HG03280 (cell line): ENCODE measurements around the gene BEND6.
"Not testable (repeated sequence)": the region's sequence is repeated elsewhere in the genome, so short reads cannot be mapped to it uniquely, and the experiment has no call there.

Source experiments
- ATAC-seq: cut with Tn5 transposase; IDR thresholded peaks from one replicate; pipeline ENCODE4 v1.9.1; 2021; ENCODE audit warnings: mild to moderate bottlenecking, moderate library complexity; ENCODE audit not compliant: unreplicated experiment

The BEND6 gene

GRCh38 chr6:57026001-57026400 is 71.1 kb downstream of the BEND6 start:
- ATAC-seq = no peak

- ATAC-seq = no peak
Observed at GRCh38 chr6:57027301-57027700, 72.4 kb downstream of the BEND6 start.

DNA sequence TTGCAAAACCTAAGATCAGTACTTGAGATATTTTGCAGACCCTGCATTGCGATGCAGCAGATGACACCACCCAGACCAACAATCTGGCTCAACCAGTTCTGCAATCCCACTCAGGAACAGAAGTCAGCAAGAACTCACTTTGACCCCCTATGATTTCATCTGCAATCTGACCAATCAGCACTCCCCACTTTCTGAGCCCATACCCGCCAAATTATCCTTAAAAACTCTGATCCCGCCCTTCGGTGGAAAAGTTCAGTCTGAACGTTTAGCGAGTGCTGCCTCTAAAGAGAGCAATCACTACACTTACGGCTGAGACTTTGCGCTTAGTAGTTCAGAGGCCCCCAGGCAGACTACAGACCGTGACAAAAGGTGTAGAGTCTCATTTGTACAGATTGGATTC is 74.3 kb downstream of the BEND6 start:
- no peak for ATAC-seq

DNA sequence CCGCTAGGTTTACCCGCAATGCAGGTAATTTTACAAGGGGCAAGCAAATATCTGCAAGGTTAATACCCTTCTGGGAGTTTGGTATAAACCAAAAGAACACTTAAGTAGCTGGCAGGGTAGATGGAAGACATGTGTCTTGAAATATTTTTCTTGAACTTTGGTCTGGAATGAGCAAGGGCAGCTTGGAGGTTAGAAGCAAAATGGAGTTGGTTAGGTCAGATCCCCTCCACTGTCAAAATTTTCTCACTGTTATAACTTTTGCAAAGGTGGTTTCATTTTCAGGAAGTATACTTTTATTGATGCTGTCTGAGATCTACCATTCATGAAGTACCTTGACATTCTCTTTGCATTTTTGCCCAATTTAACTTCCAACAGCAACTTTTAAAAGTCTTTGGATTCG is 78.3 kb downstream of the BEND6 start:
- ATAC-seq = no peak

GRCh38 chr6:57035549-57035948 is 80.6 kb downstream of the BEND6 start:
- ATAC-seq = no peak

GRCh38 chr6:57038906-57039305 is 84.0 kb downstream of the BEND6 start:
- no peak for ATAC-seq

- ATAC-seq = no peak
Observed at GRCh38 chr6:57040011-57040410, 85.1 kb downstream of the BEND6 start.

GRCh38 chr6:57044061-57044460 is 89.2 kb downstream of the BEND6 start:
- ATAC-seq = not testable (repeated sequence)

DNA sequence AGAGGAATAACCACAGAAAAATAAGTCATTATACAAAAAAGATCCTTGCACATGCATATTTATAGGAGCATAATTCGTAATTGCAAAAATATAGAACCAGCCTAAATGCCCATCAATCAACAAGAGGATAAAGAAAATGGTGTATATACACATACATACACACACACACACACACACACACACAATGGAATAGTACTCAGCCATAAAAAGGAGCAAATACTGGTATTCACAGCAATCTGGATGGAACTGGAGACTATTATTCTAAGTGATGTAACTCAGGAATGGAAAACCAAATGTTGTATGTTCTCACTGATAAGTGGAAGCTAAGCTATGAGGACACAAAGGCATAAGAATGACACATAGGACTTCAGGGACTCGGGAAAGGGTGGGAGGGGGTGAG is 89.7 kb downstream of the BEND6 start:
- no peak for ATAC-seq

DNA sequence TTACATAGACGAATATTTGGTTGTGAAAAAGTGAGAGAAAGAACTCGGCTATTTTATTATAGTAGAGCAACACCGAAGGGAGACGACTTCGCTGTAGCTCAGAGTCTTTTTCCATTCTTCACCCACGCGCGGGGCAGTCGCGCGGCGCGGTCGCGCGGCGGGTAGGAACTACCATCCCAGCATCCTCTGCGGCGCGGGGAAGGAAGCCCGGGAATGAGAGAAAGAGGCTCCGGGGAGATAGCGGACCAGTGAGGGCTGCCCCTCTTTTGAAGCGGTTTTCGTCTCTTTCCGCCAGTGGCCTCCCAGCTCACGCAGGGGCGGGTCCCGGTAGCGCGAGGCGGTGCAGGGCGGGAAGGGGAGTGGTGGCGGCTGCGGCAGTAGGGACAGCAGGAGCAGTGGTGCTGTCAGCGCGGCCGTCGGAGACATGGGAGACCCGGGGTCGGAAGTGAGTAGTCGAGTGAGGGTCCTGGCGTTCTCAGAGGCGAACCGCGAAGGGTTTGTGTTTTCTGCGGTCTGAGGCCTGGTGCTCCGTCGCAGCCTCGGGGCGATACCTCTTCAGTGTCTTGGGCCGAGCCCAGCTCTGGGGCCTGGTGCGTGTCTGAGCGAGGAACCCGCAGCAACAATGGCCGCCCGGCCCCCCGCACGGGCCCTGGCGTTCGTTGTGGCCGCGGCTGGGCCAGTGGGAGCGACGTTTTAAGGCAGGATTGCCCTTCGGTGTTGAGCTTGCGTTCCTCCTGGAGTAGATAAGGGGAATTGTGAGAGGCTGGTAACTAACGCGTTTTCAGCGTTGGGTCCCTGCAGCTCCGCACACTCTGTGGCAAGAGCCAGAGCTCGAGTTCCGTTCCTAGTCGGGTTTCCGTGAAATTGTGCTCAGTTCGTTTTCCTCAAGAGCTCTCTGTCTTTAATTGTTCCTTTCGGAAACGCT is 91.7 kb downstream of the BEND6 start, which contains the start of gene KIAA1586:
Gene KIAA1586, plus strand, starts transcription at position 362 of the 925 bp plus-strand sequence. Its CDS starts 63 bp downstream, at position 425.
- ATAC-seq = peak; percentile 92

GRCh38 chr6:57047257-57047585 is 92.3 kb downstream of the BEND6 start:
- ATAC-seq = peak; percentile 12

- not testable (repeated sequence) for ATAC-seq
Observed at GRCh38 chr6:57047859-57048258, 93.0 kb downstream of the BEND6 start.

- no peak for ATAC-seq
Observed at GRCh38 chr6:57048577-57048976, 93.7 kb downstream of the BEND6 start.

DNA sequence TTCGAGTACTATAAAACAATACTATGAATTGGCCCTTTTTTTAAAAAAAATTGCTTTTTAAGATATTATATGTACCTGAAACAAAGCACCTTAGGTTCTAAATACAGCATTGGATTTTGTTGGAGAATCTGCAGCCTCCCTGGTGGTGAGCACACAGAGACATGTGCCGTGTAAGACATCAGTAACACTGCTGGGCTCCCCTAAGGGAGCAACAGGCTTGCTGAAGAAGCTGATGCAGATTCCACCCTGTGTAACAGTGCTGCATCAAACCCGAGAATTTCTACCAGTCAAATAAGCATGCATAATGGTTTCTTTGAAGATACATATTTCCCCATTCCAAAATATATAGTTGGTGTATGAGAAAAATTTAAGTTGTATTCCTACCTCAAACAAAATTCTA is 108.9 kb downstream of the BEND6 start:
- no peak for ATAC-seq

DNA sequence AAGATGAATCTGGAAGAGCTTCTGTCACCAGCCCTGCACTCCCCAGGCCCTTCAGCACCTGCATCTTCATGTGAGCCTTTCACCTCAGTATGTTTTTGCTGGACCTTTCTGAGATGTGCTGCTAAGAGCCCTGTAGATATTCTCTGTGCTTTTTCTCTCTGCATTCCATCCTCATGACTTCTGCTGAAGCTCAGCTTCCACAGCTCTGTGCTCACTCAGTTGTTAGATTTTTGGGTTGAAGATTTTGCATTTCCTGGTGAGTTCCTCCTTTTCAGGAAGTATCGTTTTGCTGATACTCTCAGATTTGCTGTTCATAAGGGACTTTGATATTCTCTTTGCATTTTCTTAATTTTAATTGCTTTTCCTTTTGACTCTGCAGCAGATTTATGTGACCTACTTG is 109.9 kb downstream of the BEND6 start:
- no peak for ATAC-seq

GRCh38 chr6:57068061-57068460 is 113.2 kb downstream of the BEND6 start:
- no peak for ATAC-seq

GRCh38 chr6:57069228-57069627 is 114.3 kb downstream of the BEND6 start:
- ATAC-seq = no peak

DNA sequence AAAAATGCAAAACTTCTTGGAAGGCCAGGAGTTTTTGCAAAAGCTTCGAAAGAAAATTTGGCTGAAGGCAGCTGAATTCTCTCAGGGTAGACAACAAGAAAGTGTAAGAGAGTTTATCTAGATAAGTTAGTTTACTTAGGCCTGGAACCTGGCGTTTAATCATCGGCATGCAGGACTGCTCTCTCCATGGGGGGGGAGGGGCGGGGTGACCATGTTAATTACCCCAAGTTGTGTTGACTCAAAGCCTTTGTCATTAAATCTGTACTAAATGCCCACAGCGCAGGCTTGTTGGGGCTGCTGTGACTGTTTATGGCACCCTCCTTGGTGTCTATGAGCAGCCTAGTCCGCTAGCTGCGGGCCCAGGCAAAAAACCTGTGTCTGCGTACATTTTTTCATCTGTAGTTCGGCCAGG is 115.0 kb downstream of the BEND6 start:
- no peak for ATAC-seq

DNA sequence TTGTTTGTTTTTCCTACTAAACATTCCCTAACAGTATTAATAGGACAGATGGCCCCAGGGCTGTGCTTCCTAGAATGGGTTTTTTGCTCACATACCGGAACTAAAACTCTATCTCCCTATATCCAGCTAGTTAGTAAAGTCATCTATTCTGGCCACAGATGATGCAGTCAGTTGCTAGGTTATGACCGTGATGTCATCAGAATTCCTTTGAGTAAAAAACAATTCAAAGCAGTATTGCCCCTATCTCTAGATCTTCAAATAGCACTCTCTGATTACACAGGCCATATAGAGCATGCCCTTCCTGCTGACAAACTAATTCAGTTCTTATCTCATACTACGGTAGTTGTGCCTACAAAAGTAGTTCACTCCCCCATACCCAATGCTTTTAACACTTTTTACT is 117.2 kb downstream of the BEND6 start:
- no peak for ATAC-seq

DNA sequence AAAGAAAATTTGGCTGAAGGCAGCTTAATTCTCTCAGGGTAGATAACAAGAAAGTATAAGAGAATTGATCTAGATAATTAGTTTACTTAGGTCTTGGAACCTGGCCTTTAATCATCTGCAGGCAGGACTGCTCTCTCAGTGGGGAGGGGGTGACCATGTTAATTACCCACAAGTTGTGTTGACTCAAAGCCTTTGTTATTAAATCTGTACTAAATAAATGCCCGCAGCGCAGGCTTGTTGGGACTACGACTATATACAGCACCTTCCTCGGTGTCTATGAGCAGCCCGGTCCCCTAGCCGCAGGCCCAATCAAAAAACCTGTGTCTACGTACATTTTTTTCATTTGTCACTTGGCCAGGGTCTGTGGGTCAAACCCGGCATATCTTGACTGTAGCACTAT is 119.5 kb downstream of the BEND6 start:
- ATAC-seq = no peak

DNA sequence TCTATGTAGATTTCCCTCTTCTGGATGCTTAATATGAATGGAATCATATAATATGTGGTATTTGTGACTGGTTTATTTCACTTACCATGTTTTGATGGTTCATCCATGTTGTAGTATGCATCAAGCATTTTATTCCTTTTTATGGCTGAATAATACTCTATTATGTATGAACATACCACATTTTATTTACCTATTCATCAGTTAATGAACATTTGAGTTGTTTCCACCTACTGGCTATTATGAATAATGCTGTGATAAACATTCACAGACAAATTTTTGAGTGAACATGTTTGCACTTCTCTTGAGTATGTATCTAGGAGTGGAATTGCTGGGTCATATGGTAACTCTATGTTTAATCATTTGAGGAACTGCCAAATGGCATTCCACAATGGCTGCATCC is 120.2 kb downstream of the BEND6 start:
- no peak for ATAC-seq
